Cortex of kidney (tissue), 1 donor: Measurements from ENCODE around the gene ANTKMT.

Source experiments
- DNase-seq: peaks from one replicate; lab custom pipeline; 2025; lab: John Stamatoyannopoulos, UW

The ANTKMT gene

DNA sequence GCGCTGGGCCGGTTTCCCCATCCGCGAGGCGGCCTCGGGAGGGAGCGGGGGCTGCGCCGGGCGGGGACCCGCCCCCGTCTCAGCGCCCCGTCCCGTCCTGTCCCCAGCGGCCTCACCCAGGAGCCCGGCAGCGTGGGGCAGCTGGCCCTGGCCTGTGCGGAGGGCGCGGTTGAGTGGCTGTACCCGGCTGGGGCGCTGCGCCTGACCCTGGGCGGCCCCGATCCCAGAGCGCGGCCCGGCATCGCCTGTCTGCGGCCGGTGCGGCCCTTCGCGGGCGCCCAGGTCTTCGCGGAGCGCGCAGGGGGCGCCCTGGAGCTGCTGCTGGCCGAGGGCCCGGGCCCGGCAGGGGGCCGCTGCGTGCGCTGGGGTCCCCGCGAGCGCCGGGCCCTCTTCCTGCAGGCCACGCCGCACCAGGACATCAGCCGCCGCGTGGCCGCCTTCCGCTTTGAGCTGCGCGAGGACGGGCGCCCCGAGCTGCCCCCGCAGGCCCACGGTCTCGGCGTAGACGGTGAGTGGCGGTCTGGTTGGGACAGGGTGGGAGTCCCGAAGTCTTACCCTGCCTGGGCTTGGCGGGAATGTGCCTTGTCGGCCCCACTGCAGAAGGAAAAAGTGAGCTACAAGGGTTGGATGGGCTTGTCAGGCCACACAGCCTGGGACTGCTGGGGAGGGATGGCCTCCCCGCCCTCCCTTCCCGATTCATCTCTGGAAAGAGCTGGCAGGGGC, 5.3 kb upstream of the ANTKMT start:
- no peak for DNase-seq

DNA sequence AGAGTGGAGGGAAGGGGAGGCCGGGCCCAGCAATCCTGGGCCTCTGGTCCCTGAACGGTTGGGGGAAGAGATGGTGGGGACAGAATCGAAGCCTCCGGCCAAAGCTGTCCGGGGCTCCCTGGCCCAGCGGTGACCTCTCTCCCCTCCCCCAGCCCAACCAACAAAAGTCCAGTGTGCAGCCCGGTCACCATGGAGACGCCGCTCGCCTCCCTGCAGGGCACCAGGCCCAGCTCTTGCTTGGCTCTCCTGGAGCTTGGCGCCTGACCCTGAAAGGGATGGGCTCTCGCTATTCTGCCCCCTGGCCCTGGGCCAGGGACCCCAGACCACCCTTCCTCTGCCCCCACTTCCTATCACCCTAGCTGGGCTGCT, 4.8 kb upstream of the ANTKMT start:
- DNase-seq, result no peak

DNA sequence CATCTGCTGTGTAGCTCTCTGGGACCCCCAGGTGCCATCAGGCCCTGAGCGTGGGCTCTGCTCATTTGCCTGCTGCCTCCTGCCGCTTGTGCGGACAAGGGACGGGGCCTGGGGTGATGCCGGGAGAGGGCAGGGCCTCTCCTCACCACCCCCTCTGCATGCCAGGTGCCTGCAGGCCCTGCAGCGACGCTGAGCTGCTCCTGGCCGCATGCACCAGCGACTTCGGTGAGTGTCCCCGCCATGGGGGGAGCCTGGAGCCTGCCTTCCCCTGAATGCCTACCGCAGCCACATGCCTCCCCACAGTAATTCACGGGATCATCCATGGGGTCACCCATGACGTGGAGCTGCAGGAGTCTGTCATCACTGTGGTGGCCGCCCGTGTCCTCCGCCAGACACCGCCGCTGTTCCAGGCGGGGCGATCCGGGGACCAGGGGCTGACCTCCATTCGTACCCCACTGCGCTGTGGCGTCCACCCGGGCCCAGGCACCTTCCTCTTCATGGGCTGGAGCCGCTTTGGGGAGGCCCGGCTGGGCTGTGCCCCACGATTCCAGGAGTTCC, 4.1 kb upstream of the ANTKMT start:
- DNase-seq, result no peak

DNA sequence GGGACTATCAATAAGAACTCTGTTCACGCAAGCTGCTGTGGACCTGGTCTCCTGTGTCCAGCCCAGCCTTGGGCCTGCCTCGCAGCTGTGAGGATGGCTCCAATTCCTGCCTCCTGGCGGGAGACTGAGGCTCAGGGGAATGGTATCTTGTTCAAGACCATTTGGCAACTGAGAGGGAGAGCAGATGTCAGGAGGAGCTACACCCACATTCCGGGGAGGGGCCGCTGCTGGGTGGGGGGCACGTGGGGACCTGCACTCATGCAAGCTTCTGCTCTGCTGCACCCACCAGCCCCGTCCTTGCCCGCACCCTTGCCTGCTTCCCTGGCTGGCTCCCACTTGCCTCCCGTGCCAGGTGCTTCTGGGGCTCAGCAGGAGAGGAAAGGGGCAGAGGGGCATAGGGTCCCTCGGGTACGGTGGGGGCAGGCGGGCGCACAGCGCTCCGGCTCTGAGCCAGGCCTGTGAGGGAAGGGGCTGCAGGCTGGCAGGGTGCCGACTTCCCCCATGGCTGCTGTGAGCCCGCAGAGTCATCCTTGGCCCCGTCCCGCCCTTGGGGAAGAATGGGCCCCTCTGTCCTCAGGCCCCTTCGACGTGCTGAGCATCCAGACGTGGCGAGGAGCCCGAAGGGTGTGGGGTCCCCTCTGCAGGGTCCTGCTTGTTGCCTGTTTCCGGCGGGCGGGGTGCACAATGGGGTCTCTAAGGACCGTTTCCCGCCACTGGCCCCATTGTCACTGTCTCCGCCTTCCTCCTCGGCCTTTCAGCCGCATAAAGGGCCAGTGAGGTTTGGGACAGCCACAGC, 3.3 kb upstream of the ANTKMT start:
- DNase-seq, result no peak

DNA sequence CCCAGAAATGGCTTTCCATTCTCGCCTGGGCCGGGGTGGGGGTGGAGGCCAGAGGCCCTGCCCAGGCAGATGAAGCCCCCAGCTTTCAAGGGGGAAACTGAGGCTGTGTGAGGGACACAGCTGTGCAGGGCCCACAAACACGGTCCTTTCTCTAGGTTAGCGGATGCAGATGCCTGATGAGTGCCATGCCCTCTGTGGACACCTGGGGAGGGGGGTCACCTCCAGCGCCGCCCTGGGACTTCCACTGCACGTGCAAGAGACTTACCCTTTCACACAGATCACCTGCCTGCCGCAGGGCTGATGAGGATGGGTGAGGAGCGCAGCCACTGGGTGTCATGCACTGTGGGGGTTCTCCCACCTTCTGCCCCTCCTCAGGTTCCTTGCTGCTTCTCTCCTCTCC, 2.6 kb upstream of the ANTKMT start:
- no peak for DNase-seq

DNA sequence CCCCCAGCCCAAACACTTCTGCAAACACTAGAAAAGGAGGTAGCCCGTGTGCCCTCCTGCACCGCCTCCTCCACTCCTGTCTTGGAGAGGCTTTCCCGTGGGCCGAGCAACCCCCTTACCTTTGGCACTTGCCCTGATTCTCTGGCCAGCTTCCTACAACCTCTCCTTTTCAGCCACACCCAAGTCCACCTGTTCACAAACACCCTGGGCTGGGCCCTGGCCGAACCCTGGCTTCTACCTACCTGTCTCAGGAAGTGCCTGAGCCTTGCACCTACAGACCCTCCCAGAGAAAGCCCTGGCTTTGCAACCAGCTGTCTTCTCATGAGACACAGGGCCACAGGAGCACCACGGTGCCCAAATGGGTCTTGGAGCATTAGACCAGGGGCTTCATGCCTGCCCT, 2.0 kb upstream of the ANTKMT start:
- DNase-seq, result no peak

DNA sequence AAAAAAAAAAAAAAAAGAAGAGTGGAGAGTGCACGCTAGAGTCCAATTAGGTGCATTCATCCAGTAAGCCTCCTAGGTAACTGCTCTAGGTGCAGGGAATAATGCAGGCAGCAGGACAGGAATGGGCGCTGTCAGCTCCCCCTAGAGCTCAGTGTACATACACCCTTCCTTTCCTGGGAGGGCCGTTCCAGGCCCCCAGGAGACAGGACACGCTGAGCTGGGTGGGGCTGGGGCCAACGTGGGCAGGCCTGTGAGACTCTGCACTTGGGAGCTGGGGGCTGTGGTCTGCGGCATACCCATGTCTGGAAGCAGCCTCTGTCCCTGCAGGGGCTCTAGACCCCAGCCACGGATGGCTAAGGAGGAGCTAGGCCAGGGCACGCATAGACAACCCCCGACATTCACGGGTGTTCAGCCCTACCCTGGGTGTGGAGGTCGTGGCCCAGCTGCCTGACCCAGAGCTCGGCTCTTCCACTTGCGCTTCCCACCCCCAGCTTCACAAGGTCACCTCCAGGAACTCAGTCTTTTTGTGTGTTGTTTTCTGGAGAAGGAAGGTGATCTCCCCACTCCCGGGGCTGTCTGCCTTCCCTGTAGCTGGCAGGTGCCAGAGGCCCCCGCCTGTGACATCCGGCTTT, 1.0 kb upstream of the ANTKMT start:
- DNase-seq, result no peak

DNA sequence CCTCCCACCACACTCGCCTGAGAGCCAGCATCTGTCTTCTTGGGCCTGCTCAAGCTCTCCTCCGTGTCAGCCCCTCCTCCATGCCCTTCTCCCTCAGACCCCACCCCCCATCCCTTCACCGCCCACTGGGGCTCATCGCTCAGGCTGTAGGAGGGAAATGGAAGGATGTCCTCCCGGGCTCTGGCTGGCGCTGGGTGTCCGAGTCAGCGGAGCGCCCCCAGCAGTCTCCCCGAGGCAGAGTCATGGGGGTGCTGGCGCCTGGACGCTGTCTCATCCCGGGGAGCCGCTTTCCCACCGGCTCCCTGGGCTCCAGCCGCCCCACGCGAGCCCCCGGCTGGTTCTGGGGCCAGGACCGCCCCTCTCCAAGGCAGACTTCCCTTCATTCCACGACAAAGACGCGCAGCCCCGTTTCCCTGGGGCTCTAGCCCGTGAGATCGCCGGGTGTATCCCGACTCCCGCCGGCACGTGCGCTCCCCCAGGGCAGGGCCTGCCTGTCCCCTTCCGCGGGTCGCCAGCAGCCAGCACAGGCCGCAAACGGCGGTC, 428 bp upstream of the ANTKMT start:
- no peak for DNase-seq

DNA sequence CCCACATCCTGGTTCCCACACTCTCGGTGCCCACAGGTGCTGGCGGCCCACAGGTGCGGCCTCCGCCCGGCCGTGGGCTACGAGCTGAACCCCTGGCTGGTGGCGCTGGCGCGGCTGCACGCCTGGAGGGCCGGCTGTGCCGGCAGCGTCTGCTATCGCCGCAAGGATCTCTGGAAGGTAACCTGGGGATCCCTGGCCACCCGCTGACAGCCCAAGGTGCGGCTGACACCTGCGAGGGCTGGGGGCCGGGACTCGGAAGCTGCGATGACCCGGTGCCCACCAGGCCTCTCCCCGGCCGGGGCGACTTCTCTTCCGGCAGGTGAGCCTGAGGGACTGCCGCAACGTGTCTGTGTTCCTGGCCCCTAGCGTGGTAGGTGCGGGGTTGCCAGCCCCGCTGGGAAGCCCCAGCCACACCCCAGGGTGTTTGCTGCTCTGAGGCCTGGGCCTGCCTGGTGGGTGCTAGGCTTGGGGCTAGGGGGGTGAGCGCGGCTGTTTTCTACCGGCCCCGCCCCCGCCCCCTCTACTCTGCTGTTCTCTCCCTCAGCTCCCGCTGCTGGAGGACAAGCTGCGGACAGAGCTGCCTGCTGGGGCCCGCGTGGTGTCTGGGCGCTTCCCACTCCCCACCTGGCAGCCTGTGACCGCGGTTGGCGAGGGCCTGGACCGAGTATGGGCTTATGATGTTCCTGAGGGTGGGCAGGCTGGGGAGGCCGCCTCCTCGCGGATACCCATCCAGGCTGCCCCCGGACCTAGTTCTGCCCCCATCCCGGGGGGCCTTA, 1.0 kb downstream of the ANTKMT start:
- DNase-seq, result no peak

DNA sequence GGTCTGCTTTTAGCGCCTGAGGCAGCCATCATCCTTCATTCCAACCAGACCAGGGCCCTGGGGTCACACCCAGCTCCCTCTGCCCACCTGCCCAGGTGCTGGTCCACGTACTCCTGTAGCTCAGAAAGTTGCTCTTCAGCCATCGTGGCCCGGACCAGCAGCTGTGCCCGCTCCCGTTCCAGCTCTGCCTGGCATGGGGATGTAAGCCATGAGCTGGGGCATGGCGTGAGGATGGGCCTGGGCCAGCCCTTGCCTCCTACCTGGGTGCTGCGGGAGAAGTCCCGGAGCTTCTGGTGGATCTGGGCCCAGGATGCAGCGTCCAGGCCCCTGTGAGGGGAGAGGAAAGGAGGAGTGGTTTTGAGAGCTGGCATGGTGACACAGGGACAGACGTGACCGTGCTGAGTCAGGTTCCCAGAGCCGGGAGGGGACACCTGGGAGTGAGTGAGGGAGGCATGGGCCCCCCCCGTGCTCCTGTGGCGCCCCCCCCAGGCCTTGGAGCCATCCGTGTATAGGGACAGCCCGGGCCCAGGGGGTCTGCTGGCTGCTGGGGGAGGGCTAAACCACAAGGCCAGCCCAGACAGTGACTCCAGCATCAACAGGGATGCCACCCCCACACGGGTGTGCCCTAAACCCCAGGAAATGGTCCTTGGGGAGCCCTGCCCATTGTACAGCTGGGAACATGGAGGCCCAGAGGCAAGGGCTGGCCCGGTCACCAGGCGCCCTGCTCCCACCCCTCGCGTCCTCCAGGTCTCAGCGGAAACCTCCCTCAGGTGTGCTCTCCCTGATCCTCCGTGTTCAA, 2.1 kb downstream of the ANTKMT start:
- no peak for DNase-seq

DNA sequence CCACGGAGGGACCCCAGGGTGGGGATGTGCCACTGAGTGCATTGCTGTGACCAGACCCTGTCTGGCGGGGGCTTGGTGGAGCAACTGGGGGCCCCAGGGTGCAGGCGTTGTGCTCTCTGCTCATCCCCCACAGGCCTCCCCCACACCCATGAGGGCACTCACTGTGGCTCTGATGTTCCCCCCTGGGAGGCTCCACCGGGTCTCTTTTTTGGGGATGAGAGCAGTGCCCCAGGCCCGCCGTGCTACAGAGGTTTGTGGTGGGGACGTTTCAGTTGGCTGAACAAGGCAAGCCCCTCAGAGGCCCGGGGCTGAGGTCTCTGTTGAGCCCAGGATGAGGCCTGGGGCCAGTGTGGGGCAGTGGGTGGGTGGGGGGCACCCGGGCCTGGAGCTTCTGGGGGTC, 2.7 kb downstream of the ANTKMT start:
- no peak for DNase-seq

DNA sequence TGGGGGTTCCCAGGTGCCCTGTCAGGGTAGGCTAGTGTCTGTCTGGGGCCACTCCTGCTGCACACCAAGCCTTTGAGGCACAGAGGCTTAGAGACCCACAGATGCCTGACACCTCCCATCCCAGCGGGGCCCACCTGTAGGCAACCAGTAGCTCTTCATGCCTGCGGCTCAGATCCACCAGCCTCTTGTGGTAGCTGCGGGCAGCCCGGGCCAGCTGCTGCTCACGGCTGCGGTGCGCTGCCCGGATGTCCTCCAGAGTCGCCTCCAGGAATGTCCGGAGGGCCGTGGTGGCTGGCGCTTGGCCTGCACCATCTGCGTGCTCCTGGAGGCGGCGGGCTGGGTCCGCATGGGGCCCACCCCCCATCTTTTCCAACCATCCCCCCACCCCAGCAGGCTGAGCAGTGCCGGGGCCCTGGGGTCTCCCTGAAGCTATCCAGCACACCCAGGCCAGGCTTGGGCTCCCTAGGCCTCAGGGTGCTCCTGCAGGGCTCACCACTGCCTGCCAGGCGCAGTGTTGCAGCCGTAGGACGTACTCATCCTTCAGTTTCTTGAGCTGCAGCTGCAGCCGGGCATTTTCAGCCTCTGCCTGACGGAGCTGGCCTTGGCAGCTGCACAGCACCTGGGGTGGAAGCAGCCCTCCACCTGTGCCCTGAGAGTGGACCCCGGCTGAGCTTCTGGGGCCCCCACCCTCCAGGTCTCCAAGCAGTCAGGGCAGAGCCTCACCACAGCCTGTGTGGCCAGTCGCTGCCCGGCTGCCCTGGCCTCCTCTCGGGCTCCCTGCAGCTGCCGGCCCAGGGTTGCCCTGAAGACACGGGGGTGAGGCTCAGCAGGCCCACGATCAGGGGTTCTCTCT, 3.5 kb downstream of the ANTKMT start:
- no peak for DNase-seq

DNA sequence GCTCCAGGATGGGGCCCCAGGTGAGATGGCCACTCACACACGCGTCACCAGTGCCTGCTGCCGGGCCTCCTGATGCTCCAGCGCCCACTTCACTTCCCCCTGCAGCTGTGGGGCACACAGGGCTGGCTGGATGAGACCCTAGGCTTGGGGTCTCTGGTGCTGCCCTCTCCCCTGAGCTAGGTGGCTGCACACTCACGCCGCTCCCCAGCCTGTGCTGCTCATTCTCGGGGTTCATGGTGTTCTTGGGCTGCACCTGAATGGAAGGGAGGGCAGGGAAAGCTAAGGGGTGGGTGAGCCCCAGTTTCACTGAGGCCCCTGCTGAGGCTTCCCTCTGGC, 4.1 kb downstream of the ANTKMT start:
- DNase-seq, result no peak

DNA sequence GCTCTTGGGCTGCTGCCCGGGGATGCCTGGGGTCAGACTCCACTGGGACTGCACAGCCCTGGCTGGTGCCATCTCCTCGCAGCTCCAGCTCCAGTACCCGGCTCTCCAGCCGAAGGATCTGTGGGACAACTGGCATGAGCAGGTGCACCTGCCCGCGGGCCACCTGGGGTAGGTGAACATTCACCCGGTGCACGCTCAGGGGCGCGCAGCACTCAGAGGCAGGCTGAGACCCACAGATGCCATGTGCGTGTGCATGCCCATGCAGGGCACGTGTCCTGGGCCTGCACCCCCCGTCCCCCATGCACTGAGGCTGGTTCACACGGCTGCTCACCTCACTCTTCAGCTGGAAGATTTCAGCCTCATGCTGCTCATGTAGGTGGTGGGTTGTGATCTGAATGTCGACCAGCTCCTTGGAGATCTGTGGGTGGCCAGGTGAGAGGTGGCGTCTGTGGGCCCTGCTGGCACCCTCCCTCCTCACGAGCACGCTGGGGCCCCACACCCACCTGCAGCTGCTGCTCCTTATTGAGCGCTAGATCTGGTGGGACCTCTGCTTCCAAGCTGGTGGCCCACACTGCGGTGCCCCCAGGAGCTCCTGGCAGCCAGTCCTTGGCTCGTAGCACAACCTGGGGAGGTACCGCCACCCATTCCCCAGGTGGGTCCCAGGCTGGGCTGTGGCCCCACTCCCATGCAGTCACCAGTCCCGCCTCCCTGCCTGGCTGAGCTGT, 4.7 kb downstream of the ANTKMT start:
- no peak for DNase-seq

DNA sequence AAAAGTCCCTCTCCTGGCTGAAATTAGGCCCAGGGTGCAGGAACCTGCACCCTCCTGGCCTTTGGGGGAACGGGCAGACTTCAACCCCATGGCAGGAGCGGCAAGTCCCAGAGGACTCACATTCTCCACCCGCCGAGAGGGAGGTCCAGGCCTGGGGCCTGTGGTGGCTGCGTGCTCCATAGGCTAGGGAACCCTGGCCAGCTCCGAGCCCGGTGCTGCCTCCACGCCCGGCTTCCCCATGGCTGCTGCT, 5.2 kb downstream of the ANTKMT start:
- DNase-seq, result no peak

DNA sequence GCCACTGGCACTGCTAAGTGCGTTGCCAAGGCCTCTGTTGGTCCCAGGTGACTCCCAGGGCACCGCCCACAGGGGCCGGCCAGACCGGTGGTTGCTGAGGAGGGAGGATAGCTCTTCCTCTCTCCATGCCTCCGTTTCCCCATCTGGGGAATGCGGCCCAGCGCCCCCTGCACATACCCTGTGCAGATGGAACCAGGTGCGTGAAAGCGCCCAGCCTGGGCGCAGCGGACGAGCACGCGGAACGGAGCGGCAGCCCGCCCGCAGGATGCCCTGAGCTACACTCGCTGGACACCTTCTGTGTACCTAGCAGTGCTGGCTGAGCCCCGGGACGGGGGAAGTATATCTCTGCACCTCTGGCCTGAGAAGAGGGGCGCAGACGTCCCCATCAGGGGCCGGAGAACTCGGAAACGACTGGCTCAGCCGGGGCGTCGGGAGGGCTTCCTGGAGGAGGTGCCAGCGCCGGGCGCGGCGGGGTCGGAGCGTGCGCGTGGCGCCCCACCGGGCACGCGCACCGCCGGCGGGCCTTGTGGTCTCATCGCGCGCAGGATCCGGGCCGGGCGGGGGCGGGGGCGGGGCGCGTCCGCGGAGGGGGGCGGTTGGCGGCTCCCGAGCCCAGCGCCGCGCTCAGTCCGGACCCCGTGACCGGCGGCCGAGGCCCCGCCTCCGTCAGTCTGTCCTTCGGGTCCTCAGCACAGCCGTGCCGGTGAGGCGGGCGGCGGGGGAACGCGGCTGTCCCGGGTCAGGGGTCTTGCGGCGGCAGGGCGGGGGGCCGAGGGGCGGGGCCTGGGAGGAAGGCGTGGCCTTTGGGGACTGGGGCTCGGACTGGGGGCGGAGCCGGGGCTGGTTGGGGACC, 5.7 kb downstream of the ANTKMT start, which contains the start of the genes CCDC78 and HAGHL:
TSS of gene CCDC78 (minus strand) at position 6 of the 853 bp plus-strand sequence. CDS start 76 bp downstream, outside the sequence.
TSS of gene HAGHL (plus strand) at position 669 of the 853 bp plus-strand sequence. CDS start 404 bp downstream, outside the sequence.
- no peak for DNase-seq

DNA sequence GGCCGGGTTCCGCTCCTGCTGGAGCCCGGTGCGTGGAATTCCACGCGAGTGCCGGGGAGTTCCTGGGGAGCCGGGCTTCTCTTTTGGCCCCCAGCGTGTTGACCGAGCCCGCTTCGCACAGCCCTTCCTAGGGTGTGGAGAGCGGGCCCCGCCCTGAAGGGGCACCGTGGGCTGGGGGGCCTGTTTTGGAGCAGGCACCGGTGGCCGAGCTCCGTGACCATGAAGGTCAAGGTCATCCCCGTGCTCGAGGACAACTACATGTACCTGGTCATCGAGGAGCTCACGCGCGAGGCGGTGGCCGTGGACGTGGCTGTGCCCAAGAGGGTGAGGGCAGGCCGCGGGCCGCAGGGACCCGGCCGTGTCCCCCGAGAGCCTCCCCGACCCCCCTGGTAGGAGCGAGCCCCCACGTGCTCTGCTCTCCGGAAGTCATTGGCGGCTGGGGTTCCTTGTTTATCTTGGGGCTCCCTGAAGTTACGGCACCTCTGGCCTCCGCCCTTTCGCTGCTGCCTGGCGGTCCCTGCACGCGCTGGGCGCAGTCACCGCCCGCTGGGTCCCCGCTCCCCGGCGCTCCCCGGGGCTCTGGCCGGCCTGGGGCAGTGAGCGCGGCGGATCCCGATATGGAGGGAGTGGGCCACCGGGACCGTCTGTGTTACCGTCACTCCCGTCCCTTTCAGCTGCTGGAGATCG, 6.5 kb downstream of the ANTKMT start:
- DNase-seq, result no peak
